HG03045 (cell line): Measurements from ENCODE around the gene SCAP.

Experiments
- ATAC-seq: cut with Tn5 transposase; IDR thresholded peaks from one replicate; pipeline ENCODE4 v1.9.1; 2021; ENCODE audit warnings: mild to moderate bottlenecking, moderate library complexity; ENCODE audit not compliant: unreplicated experiment

SCAP gene

GRCh38 chr3:47416041-47416440, 59.7 kb downstream of the SCAP start:
- no peak for ATAC-seq

- ATAC-seq, result no peak
Measured at GRCh38 chr3:47414666-47415587, 60.8 kb downstream of the SCAP start.

GRCh38 chr3:47414161-47414564, 61.6 kb downstream of the SCAP start:
- ATAC-seq, result no peak

- no peak for ATAC-seq
Measured at GRCh38 chr3:47413751-47414150, 62.0 kb downstream of the SCAP start.

- no peak for ATAC-seq
Measured at GRCh38 chr3:47412842-47413520, 62.8 kb downstream of the SCAP start.

- no peak for ATAC-seq
Measured at GRCh38 chr3:47412453-47412756, 63.3 kb downstream of the SCAP start.

- ATAC-seq, result no peak
Measured at GRCh38 chr3:47411696-47412452, 63.9 kb downstream of the SCAP start.

- ATAC-seq, result no peak
Measured at GRCh38 chr3:47410801-47411646, 64.7 kb downstream of the SCAP start.

GRCh38 chr3:47410417-47410720, 65.4 kb downstream of the SCAP start:
- ATAC-seq, result no peak

- ATAC-seq, result no peak
Measured at GRCh38 chr3:47409688-47410416, 65.9 kb downstream of the SCAP start.

GRCh38 chr3:47409284-47409683, 66.5 kb downstream of the SCAP start:
- no peak for ATAC-seq

GRCh38 chr3:47408839-47409229, 66.9 kb downstream of the SCAP start:
- no peak for ATAC-seq

- ATAC-seq, result no peak
Measured at GRCh38 chr3:47407896-47408838, 67.6 kb downstream of the SCAP start.

GRCh38 chr3:47407237-47407636, 68.5 kb downstream of the SCAP start:
- ATAC-seq, result no peak

- no peak for ATAC-seq
Measured at GRCh38 chr3:47406762-47407149, 69.0 kb downstream of the SCAP start.

- no peak for ATAC-seq
Measured at GRCh38 chr3:47405820-47406761, 69.7 kb downstream of the SCAP start.

GRCh38 chr3:47404955-47405790, 70.6 kb downstream of the SCAP start:
- no peak for ATAC-seq
